ENCODE results near the gene PPFIA4. TPM values are rescaled to one million over a fixed set of nuclear protein-coding genes. Genes with fewer than 3 reads are reported as not detected.

The PPFIA4 gene
- total and polyA plus RNA-seq, 2 donors (not counting 3 experiments of a cell fraction or from before 2014, with no cell fraction given), result 0.17 to 0.22 TPM

DNA sequence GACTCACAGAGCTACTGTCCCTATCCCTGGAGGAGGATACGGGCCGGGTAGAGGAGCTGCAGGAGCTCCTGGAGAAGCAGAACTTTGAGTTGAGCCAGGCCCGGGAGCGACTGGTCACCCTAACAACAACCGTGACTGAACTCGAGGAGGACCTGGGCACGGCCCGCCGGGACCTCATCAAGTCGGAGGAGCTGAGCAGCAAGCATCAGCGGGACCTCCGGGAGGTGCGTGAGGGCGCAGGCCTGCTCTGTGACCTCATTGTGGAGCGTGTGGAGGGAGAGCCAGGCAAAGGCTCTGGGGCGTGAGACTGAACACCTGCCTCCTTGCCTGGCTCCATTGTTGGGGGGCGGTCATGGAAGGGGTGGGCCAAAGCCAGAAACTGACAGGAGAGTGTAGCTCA is 19.0 kb downstream of the PPFIA4 start:
- no peaks in the 10 kb centered on the region for H3K4me1 ChIP-seq (ENCODE audit: control insufficient read depth, extremely low read depth, insufficient read depth, low read length)
- peaks cover 0 to 2% of the 10 kb centered on the region in 2 experiments for H3K27me3 ChIP-seq (ENCODE audit: control insufficient read depth in 2 of 2, insufficient read depth in 2 of 2, low read length in 2 of 2)
- dilution Hi-C loops (cut with MboI; ENCODE audit: extremely low pct_ligation_motif_present, low sequenced_read_pairs) (no loop called here), intact Hi-C loops (cut with micrococcal nuclease) (no loop called here)
- no peak overlapping the region for H3K4me2 ChIP-seq (ENCODE audit: insufficient read depth, low read length)
- no peaks in the 10 kb centered on the region for H4K20me1 ChIP-seq (replicated peaks; ENCODE audit: control insufficient read depth, extremely low read depth, insufficient read depth, low read length)
- no peak for TF ChIP-seq GATA2 (IDR thresholded peaks at IDR 0.05; ENCODE audit: insufficient read depth, insufficient read length, low read depth, low read length)
- TF ChIP-seq FOS (IDR thresholded peaks at IDR 0.05; ENCODE audit: borderline replicate concordance, insufficient read depth, low read length), result no peak
- TF ChIP-seq EZH2 (IDR thresholded peaks at IDR 0.05; ENCODE audit: borderline replicate concordance, low read depth, low read length, severe bottlenecking), result no peak
- TF ChIP-seq, protein P1, sequence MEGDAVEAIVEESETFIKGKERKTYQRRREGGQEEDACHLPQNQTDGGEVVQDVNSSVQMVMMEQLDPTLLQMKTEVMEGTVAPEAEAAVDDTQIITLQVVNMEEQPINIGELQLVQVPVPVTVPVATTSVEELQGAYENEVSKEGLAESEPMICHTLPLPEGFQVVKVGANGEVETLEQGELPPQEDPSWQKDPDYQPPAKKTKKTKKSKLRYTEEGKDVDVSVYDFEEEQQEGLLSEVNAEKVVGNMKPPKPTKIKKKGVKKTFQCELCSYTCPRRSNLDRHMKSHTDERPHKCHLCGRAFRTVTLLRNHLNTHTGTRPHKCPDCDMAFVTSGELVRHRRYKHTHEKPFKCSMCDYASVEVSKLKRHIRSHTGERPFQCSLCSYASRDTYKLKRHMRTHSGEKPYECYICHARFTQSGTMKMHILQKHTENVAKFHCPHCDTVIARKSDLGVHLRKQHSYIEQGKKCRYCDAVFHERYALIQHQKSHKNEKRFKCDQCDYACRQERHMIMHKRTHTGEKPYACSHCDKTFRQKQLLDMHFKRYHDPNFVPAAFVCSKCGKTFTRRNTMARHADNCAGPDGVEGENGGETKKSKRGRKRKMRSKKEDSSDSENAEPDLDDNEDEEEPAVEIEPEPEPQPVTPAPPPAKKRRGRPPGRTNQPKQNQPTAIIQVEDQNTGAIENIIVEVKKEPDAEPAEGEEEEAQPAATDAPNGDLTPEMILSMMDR (IDR thresholded peaks at IDR 0.05; ENCODE audit: extremely low read depth in 1 of 2, insufficient read depth in 1 of 2, low read depth in 1 of 2, low read length in 2 of 2), result no peak
- TF ChIP-seq JUN (IDR thresholded peaks at IDR 0.05; ENCODE audit: borderline replicate concordance, insufficient read depth, insufficient read length, low read depth), result no peak
- no peak for TF ChIP-seq POLR2AphosphoS5 (IDR thresholded peaks at IDR 0.05; ENCODE audit: insufficient read depth, low read depth, low read length)
- no peak for TF ChIP-seq MYC (IDR thresholded peaks at IDR 0.05; ENCODE audit: low read depth, low read length)
- no peak for TF ChIP-seq POLR2A (IDR thresholded peaks at IDR 0.05; ENCODE audit: low read depth, low read length)
- TF ChIP-seq, protein P2, sequence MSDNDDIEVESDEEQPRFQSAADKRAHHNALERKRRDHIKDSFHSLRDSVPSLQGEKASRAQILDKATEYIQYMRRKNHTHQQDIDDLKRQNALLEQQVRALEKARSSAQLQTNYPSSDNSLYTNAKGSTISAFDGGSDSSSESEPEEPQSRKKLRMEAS (IDR thresholded peaks at IDR 0.05; ENCODE audit: insufficient read depth, insufficient read length), result no peak
- FAIRE-seq (no peak), DNase-seq (ENCODE audit: low read depth, low spot score) (no peak)
- H3K9me1 ChIP-seq (replicated peaks; ENCODE audit: control insufficient read depth, extremely low read depth, insufficient read depth, low read length), result no peaks in the 10 kb centered on the region
- H2AFZ ChIP-seq (ENCODE audit: low read depth, low read length), result no peak overlapping the region
- H3K9me3 ChIP-seq (replicated peaks; ENCODE audit: control insufficient read depth, insufficient read depth, low read length), result no peaks in the 10 kb centered on the region
- no peak overlapping the region for H3K4me3 ChIP-seq (replicated peaks in 1 of 3; ENCODE audit: insufficient read depth in 1 of 3, low read depth in 1 of 3, low read length in 3 of 3)
- no peak overlapping the region for H3K27ac ChIP-seq (ENCODE audit: insufficient read depth, low read depth, low read length)
- no TSS peak for BruUV-seq (replicated peaks)
- CTCF ChIA-PET, result interaction anchor here (1.2 to 7.3 kb wide), 3 partner anchors 128 to 222 kb away, joined by 3 to 363 read pairs (median 7); no protein-coding TSS in a partner anchor
- H3K9ac ChIP-seq (replicated peaks; ENCODE audit: extremely low read depth, insufficient read depth, low read length), result no peak overlapping the region
- H3K79me2 ChIP-seq (ENCODE audit: control insufficient read depth, insufficient read depth, low read length), result no peaks in the 10 kb centered on the region
- no peaks in the 10 kb centered on the region for H3K36me3 ChIP-seq (ENCODE audit: control insufficient read depth in 2 of 2, extremely low read depth in 1 of 2, insufficient read depth in 2 of 2, low read length in 2 of 2)
- POLR2A ChIA-PET, result no interaction called here

Measured in endothelial cell of umbilical vein (primary cell).